Kidney capillary endothelial cell (primary cell): Measurements from ENCODE around the gene C1orf21.

Source experiments
- DNase-seq: peaks from one replicate; pipeline ENCODE4 v3.0.0-alpha.2; 2018; ENCODE audit warnings: low spot score

The C1orf21 gene

GRCh38 chr1:184627007-184627341 lies 240.1 kb downstream of the C1orf21 start:
- DNase-seq = no peak

DNA sequence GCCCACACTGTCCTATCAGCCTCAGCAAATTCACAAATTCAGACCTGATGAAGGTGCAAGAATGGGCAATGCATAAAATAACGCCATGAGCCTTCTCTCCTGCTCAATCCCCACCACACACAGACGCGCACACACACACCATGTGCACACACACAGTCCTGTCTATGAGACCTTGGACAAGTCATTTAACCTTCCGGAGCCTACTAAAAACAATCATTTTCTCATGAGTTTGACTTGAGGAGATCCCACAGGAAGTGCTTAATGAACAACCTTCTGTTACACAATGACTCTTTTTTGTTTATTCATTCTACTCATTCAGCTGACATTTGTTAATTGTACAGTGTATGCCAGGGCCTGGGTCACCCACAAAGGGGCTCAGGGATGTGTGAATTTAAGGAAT lies 242.4 kb downstream of the C1orf21 start:
- no peak for DNase-seq

DNA sequence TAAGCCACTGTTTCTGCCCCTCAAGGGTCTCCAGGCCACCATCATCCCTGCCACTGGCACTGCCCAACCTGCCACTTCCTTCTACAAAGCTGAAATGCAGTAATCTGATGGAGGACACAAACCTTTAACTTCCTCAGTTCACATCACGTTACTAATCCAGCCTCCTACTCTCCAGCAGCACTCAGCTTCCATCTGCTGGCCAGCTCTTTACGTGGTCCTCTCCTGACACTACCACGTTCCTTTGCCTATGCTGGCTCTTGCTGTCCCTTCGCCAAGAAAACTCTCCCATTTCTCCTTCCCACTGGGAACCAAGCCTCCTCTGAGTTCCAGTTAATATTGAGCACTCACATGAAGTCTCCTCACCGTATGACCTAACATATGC lies 243.8 kb downstream of the C1orf21 start:
- no peak for DNase-seq

DNA sequence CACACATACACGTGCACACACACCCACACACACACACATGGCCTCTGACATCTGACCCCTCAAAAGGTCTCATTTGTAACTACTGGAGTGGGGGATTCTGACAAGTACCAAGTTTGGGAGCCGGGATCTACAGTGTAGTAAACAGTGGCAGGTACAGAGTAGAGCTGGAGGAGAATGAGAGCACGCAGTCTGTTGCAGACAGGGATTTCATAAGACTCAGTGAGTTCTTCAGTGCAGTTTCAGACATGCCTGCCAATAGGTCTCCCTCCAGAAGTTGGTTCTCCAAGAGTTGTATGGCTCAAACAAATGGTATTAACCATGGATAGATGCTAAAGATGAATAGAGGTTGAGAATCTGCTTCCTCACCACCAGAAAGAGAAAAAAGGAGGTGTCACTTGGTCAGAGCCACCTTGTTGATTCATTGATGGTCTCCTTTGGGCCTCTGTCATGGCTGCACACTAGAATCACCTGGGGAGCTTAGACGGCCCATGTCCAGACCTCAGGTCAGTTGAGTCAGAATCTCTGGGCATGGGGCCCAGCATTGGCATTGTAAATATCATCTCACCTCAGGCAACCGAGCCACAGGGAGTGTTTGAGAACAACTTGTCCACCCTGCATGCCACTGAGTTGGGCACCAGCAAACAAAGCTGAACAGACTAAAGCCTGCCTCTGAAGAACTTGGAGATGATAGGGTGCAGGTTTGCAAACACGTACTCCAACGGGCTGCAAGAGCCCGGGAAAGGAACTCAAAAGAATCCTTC lies 245.8 kb downstream of the C1orf21 start:
- DNase-seq = no peak

DNA sequence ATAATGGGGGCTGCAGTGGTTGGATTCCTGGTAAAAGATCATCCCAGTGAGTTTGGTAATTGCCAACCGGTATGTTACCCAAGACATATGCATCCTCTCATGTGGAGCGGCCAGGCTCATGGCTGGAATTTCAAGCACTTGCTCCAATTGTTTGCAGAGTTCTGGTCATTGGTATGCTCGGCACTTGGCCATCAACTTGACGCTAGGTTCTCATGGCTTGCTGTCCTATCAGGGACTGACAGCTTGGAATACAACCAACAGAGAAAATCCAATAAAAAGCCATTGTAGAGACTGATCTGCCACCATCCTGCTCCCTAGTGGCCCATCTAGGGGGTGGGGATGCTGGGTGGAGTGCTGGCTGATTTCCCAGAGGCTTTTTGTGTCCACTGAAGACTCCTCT lies 247.0 kb downstream of the C1orf21 start:
- DNase-seq = no peak

DNA sequence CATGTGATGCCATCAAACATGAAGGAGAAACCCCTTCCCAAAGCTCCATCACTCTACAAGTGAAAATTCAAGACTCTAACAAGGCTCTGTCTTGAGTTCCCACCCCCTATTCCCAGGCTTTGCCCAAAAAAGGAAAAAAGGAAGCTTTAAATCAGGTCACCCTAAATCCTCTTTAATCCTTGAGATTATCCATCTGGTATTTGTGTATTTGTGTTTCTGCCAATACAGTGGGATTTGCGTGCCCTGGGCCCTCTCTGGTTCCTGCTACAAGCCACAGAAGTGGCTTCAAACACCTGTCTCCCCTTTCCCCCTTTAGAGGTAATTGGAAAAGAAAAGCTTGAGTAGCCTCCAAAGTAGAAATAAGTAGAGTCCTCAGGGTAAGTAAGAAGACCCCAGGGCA lies 247.5 kb downstream of the C1orf21 start:
- no peak for DNase-seq

DNA sequence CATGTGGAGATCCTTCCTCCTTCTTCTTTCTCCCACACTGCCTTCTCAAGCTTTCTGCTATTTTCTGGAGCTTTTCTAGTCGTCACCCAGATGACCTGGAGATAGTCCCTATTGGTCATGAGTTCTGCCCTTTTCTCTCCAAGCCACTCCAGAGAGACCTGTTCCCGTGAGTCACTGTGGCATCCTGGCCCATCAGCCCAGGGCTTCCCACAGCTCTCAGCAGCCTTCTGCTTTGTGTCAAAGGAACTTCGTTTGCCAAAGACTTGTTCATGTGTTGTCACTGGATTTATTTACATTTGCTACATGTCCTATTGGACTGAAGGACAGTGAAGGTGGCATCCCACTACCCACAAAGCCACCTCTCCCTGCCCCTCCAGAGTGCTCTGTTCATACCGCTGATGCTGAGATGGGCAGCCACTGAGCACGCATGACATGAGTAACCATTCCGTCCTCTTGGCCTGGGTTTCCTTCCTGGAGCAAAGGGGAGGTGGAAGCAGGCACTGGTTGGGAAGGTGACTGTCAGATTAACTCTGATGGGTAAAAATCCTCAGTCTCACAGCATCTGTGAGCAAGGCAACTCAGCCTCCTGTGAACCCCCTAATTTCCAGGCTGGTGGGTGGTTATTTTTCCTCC lies 248.6 kb downstream of the C1orf21 start:
- no peak for DNase-seq

GRCh38 chr1:184635980-184636431 lies 249.2 kb downstream of the C1orf21 start:
- DNase-seq = no peak

DNA sequence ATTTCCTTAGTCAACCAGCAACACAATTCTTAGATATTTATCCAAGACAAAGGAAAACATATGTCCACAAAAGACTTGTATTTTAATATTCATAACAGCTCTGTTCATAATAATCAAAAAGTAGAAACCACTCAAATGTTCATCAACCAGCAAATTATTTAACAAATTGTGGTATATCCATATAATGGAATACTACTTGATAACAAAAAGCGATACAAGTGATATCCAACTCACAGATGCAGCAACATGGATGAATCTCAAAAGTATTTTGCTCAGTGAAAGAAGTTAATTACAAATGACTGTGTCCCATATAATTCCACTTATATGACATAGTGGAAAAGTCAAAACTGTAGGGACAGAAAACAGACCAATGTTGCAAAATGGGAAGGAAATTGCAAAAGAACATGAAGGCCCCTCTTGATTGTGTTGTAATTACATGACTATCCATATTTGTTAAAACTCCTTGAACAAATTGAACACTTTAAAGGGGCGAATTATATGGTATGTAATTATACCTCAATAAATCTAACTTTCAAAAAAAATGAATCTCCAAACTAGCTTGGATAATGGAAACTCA lies 250.9 kb downstream of the C1orf21 start:
- no peak for DNase-seq

GRCh38 chr1:184639205-184639604 lies 252.4 kb downstream of the C1orf21 start:
- no peak for DNase-seq

GRCh38 chr1:184640505-184640904 lies 253.7 kb downstream of the C1orf21 start:
- no peak for DNase-seq

DNA sequence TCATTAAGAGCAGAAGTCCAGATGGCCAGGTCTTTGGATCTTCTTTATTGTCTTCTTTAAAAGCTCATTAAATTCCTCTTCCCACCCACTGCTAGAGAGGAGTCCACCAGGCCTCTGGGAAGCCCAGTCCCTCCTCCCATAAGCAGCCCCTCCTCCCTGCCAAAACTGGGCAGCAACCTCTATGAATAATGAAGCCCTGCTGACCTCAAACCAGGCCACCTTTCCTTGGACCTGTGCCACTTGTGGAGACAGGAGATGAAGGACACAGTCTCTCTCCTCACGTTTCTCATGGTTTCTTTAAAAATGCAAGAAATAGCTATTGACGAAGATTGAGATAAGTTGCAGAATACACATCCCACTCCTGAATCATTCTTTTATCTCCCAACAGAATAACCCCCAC lies 255.1 kb downstream of the C1orf21 start:
- DNase-seq = no peak

DNA sequence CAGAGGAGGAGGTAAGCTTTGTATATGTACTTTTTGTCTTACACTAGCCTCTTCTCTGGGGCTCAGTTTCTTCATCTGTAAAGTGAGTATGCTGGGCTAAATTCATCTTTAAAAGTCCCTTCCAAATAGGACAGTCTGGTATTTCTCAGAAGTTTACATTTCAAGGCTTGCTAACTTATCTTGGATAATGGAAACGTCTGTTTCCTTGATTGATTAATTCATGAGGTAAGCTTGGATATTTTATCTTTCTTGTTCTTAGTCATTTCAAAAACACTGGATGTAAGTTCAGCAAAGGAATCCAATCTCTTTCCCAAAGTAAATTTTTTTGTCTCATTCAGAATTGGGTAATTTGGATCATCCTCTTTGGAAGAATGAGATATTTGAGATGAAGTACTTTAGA lies 256.8 kb downstream of the C1orf21 start:
- no peak for DNase-seq

GRCh38 chr1:184644771-184645170 lies 257.9 kb downstream of the C1orf21 start:
- DNase-seq = no peak

DNA sequence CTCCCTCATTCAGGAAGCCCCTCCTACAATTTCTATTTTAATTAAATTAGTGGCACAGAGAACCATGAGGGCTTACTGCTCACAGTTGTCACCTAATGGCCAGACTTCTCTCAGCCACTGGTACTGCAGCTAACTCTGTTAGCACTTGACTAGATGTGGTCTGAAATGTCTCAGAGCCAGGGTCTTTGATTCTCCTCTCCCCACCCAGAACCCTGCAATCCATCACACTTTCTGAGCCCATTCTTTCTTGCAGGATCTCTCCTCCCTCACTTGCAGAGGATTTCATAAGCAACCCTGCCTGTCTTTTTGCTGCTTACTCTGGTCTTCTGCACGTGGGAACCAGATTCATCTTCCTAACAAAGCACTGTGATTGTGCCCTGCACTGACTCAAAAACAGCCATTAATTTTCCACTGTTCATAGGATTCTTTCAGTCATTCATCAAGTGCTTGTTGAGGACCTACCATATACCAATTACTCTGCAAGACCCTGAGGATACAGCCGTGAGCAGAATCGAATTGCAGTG lies 259.4 kb downstream of the C1orf21 start:
- no peak for DNase-seq

- no peak for DNase-seq
Observed at GRCh38 chr1:184646824-184647223, 260.0 kb downstream of the C1orf21 start.

GRCh38 chr1:184647471-184647870 lies 260.6 kb downstream of the C1orf21 start:
- no peak for DNase-seq

GRCh38 chr1:184648160-184648855 lies 261.5 kb downstream of the C1orf21 start:
- no peak for DNase-seq

- DNase-seq = no peak
Observed at GRCh38 chr1:184648856-184649201, 262.0 kb downstream of the C1orf21 start.

DNA sequence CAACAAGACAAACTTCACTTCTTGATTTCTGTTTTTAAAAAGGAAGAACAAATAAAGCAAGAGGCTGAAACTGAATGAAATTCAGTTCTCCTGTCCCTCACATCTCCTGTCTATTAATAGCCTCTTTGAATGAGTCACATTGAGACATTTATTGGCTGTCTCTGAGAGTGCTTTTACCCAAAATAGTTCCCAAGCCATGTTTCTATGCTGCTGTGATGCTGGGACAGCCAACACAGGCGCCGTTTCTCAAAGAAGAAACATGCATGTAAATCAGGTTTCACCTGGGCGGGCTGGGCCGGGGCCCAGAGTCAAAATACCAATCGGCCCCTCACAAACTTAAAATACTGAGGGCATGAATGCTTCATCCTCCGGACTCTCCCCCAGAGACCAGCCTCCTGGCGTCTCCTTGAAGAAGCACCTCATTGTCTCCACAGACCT lies 262.6 kb downstream of the C1orf21 start:
- DNase-seq = no peak

GRCh38 chr1:184650177-184650866 lies 263.5 kb downstream of the C1orf21 start:
- no peak for DNase-seq

DNA sequence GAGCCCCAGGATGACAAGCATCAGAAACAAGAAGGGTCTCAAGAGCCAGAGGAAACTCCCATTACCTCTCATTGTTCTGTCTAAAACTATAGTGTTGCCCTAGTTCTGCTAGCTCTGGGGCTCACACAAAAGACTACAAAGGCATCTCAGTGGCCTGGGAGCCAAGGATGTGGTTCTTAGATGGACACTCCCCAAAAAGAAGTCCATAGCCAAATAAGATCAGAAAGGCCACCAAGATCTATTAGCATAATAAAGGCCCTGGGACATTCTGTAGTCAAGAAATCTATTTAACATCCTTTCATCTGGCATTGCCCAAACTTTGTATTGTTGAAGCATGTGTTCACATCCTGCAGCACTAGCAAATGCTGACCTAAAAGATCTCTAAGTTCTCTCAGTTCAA lies 268.4 kb downstream of the C1orf21 start:
- DNase-seq = no peak
